ENCODE results near the gene SLC9A1.

SLC9A1 gene

DNA sequence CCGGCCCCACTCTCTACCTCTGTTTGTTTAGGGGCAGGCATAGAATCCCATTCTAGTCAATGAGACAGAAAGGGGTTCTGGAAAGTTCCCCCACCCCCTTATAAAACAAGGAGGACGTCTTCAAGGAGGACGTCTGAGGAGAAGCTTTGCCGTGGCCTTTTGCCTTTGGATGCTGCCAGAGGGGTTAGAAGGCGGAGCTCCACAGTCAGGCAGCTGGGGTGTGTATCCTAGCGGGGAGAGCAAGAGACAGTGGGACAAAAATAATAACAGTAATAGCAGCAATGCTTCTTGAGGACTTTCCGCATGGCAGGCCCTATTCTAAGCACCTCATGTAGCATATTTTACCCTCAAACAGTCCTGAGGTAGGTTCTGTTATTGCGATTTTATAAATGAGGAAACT, 94.0 kb downstream of the SLC9A1 start:
- TF ChIP-seq, protein P1, sequence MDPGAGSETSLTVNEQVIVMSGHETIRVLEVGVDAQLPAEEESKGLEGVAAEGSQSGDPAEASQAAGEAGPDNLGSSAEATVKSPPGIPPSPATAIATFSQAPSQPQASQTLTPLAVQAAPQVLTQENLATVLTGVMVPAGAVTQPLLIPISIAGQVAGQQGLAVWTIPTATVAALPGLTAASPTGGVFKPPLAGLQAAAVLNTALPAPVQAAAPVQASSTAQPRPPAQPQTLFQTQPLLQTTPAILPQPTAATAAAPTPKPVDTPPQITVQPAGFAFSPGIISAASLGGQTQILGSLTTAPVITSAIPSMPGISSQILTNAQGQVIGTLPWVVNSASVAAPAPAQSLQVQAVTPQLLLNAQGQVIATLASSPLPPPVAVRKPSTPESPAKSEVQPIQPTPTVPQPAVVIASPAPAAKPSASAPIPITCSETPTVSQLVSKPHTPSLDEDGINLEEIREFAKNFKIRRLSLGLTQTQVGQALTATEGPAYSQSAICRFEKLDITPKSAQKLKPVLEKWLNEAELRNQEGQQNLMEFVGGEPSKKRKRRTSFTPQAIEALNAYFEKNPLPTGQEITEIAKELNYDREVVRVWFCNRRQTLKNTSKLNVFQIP (CRISPR knock-in tag; IDR thresholded peaks at IDR 0.05; ENCODE audit: borderline replicate concordance, low read depth): no peak
- TF ChIP-seq OSR1 (CRISPR knock-in tag; IDR thresholded peaks at IDR 0.05): no peak
- TF ChIP-seq ZNF8 (CRISPR knock-in tag; IDR thresholded peaks at IDR 0.05): no peak
- TF ChIP-seq TCF4 (CRISPR knock-in tag; IDR thresholded peaks at IDR 0.05; ENCODE audit: borderline replicate concordance): no peak
- TF ChIP-seq ISL1 (CRISPR knock-in tag; IDR thresholded peaks at IDR 0.05): no peak
- TF ChIP-seq, protein P2, sequence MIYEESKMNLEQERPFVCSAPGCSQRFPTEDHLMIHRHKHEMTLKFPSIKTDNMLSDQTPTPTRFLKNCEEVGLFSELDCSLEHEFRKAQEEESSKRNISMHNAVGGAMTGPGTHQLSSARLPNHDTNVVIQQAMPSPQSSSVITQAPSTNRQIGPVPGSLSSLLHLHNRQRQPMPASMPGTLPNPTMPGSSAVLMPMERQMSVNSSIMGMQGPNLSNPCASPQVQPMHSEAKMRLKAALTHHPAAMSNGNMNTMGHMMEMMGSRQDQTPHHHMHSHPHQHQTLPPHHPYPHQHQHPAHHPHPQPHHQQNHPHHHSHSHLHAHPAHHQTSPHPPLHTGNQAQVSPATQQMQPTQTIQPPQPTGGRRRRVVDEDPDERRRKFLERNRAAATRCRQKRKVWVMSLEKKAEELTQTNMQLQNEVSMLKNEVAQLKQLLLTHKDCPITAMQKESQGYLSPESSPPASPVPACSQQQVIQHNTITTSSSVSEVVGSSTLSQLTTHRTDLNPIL (CRISPR knock-in tag; IDR thresholded peaks at IDR 0.05; ENCODE audit: low read depth): no peak
- TF ChIP-seq ESRRG (CRISPR knock-in tag; IDR thresholded peaks at IDR 0.05): no peak
- TF ChIP-seq ZNF70 (CRISPR knock-in tag; IDR thresholded peaks at IDR 0.05): no peak
- TF ChIP-seq, protein P3, sequence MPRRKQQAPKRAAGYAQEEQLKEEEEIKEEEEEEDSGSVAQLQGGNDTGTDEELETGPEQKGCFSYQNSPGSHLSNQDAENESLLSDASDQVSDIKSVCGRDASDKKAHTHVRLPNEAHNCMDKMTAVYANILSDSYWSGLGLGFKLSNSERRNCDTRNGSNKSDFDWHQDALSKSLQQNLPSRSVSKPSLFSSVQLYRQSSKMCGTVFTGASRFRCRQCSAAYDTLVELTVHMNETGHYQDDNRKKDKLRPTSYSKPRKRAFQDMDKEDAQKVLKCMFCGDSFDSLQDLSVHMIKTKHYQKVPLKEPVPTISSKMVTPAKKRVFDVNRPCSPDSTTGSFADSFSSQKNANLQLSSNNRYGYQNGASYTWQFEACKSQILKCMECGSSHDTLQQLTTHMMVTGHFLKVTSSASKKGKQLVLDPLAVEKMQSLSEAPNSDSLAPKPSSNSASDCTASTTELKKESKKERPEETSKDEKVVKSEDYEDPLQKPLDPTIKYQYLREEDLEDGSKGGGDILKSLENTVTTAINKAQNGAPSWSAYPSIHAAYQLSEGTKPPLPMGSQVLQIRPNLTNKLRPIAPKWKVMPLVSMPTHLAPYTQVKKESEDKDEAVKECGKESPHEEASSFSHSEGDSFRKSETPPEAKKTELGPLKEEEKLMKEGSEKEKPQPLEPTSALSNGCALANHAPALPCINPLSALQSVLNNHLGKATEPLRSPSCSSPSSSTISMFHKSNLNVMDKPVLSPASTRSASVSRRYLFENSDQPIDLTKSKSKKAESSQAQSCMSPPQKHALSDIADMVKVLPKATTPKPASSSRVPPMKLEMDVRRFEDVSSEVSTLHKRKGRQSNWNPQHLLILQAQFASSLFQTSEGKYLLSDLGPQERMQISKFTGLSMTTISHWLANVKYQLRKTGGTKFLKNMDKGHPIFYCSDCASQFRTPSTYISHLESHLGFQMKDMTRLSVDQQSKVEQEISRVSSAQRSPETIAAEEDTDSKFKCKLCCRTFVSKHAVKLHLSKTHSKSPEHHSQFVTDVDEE (CRISPR knock-in tag; IDR thresholded peaks at IDR 0.05): no peak
- TF ChIP-seq ZFP3 (CRISPR knock-in tag; IDR thresholded peaks at IDR 0.05): no peak
- no peak for ATAC-seq

DNA sequence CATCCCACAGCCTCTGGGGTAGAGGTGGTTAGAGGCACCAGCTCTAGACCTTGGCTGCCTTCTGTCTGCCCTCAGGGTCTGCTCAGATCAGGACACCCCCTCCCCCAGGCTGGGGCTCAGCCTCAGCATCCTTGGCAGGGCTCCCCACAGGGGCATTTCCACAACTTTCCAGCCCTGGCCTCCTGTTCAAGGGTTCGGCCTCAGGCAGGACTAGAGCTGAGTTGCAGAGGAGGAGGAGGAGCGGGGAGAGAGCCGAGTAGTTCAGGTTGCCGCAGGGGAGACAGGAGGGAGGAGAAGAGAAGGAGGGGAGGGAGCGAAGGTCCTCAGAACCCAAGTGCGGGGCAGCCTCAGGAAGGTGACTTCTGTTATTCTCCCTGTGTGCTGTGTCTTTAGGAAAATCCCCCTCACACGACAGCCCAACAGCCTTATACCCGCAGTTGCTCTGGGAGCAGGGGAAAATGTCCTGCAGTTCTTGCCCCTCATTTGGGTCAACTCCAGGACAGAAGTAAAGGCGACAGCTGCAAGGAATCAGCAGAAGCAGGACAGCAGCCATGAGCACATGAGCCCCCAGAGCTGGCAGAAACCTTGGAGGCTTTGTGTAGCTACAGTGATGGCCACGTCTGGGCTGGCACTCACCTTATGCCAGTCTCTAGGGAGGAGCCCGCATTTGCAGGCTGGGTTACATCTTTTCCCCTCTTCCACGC, 95.8 kb downstream of the SLC9A1 start:
- TF ChIP-seq, protein P2 (CRISPR knock-in tag; IDR thresholded peaks at IDR 0.05; ENCODE audit: low read depth): no peak
- TF ChIP-seq GLIS3 (CRISPR knock-in tag; IDR thresholded peaks at IDR 0.05) (no peak), BACH2 (CRISPR knock-in tag; IDR thresholded peaks at IDR 0.05; ENCODE audit: borderline replicate concordance) (no peak), TOX (CRISPR knock-in tag; IDR thresholded peaks at IDR 0.05; ENCODE audit: borderline replicate concordance) (no peak), ZNF70 (CRISPR knock-in tag; IDR thresholded peaks at IDR 0.05) (no peak), ZC3H10 (CRISPR knock-in tag; IDR thresholded peaks at IDR 0.05) (no peak), OSR1 (CRISPR knock-in tag; IDR thresholded peaks at IDR 0.05) (no peak), CSDC2 (CRISPR knock-in tag; IDR thresholded peaks at IDR 0.05) (no peak), ISL1 (CRISPR knock-in tag; IDR thresholded peaks at IDR 0.05) (no peak), ZFP30 (CRISPR knock-in tag; IDR thresholded peaks at IDR 0.05) (no peak)
- TF ChIP-seq, protein P4, sequence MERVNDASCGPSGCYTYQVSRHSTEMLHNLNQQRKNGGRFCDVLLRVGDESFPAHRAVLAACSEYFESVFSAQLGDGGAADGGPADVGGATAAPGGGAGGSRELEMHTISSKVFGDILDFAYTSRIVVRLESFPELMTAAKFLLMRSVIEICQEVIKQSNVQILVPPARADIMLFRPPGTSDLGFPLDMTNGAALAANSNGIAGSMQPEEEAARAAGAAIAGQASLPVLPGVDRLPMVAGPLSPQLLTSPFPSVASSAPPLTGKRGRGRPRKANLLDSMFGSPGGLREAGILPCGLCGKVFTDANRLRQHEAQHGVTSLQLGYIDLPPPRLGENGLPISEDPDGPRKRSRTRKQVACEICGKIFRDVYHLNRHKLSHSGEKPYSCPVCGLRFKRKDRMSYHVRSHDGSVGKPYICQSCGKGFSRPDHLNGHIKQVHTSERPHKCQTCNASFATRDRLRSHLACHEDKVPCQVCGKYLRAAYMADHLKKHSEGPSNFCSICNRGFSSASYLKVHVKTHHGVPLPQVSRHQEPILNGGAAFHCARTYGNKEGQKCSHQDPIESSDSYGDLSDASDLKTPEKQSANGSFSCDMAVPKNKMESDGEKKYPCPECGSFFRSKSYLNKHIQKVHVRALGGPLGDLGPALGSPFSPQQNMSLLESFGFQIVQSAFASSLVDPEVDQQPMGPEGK (CRISPR knock-in tag; IDR thresholded peaks at IDR 0.05; ENCODE audit: borderline replicate concordance): no peak
- TF ChIP-seq, protein P5, sequence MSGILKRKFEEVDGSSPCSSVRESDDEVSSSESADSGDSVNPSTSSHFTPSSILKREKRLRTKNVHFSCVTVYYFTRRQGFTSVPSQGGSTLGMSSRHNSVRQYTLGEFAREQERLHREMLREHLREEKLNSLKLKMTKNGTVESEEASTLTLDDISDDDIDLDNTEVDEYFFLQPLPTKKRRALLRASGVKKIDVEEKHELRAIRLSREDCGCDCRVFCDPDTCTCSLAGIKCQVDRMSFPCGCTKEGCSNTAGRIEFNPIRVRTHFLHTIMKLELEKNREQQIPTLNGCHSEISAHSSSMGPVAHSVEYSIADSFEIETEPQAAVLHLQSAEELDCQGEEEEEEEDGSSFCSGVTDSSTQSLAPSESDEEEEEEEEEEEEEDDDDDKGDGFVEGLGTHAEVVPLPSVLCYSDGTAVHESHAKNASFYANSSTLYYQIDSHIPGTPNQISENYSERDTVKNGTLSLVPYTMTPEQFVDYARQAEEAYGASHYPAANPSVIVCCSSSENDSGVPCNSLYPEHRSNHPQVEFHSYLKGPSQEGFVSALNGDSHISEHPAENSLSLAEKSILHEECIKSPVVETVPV (CRISPR knock-in tag; IDR thresholded peaks at IDR 0.05): no peak
- TF ChIP-seq, protein P1 (CRISPR knock-in tag; IDR thresholded peaks at IDR 0.05; ENCODE audit: borderline replicate concordance, low read depth): no peak
- ATAC-seq: no peak

Data from SK-N-SH treated with all-trans-retinoic acid at 6 μM for 48 hours (cell line).